Lower lobe of right lung (tissue), 2 donors: Measurements from ENCODE around the gene THRB. TPM values are rescaled to one million over a fixed set of nuclear protein-coding genes. Genes with fewer than 3 reads are reported as not detected.

Experiments used
- ATAC-seq, 2 donors: fragments of 200-7000 bp; cut with Tn5 transposase; one replicate each; pipeline ENCODE4 v1.9.1; 2020 to 2022; ENCODE audit warnings: mild to moderate bottlenecking in 2 of 2, moderate library complexity in 2 of 2
- DNase-seq: peaks from one replicate; pipeline ENCODE4 v3.0.0-alpha.2; 2020
- H3K27ac ChIP-seq: fragments of 200-600 bp; one replicate; pipeline ENCODE4 v1.8.0; 2022
- H3K27me3 ChIP-seq: fragments of 200-600 bp; one replicate; pipeline ENCODE4 v1.8.0; 2022; ENCODE audit warnings: low read depth
- H3K36me3 ChIP-seq: fragments of 200-600 bp; one replicate; pipeline ENCODE4 v1.8.0; 2022; ENCODE audit warnings: mild to moderate bottlenecking
- H3K4me1 ChIP-seq: fragments of 200-600 bp; one replicate; pipeline ENCODE4 v1.8.0; 2022
- H3K4me3 ChIP-seq: fragments of 200-600 bp; one replicate; pipeline ENCODE4 v1.8.0; 2022; ENCODE audit warnings: mild to moderate bottlenecking
- H3K9me3 ChIP-seq: fragments of 200-600 bp; one replicate; pipeline ENCODE4 v1.8.0; 2022
- intact Hi-C: fragments of 100-400 bp; cut with DNase I; formaldehyde crosslinking; loops from one replicate; pipeline ENCODE4 v1.11.0; 2022
- total RNA-seq: library from RNA; stranded (reverse); fragmentation: NEBNext Ultra II Directional; extraction: Animal tissue kit (Norgen Biotek cat#: 25700); gene quantifications from one replicate; pipeline ENCODE4 v1.2.1, GENCODE V29; 2021
- TF ChIP-seq, protein P1 (sequence below): fragments of 200-600 bp; IDR thresholded peaks from one replicate; pipeline ENCODE4 v1.8.0; 2022; ENCODE audit warnings: antibody characterized with exemption, mild to moderate bottlenecking
- donor health status: DM: no; HTN: yes; CAD: no; lungs with severe emphysema.

THRB gene
- total RNA-seq, 1 donor from 2014 or later, result 14.6 TPM

DNA sequence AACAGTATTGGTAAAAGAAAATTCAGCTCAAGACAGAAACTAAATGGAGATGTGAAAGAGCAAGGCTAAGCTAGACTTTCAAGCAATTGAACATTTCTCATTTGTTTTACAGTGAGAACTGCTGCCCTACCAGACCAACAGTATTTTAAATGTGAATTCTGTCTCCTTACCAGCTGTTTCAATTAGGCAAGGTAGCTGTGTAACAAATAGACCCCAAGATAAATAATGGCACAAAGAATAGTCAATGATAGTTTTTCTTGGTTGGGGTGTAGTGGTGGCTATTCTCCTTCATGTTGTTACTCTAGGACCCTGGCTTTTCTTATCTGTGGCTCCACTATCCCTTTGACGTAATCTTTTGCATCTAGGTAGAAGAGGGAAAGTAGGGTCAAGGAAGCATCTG, 30.4 kb upstream of the THRB start:
- Histone ChIP-seq H3K4me1 (peaks cover 11% of the 10 kb centered on the region), H3K36me3 (no peaks in the 10 kb centered on the region), H3K27ac (no peak overlapping the region), H3K4me3 (no peak overlapping the region), H3K27me3 (peaks cover 3% of the 10 kb centered on the region), H3K9me3 (no peaks in the 10 kb centered on the region)
- intact Hi-C loops, result no loop called here
- no peak for ATAC-seq
- TF ChIP-seq, protein P1, sequence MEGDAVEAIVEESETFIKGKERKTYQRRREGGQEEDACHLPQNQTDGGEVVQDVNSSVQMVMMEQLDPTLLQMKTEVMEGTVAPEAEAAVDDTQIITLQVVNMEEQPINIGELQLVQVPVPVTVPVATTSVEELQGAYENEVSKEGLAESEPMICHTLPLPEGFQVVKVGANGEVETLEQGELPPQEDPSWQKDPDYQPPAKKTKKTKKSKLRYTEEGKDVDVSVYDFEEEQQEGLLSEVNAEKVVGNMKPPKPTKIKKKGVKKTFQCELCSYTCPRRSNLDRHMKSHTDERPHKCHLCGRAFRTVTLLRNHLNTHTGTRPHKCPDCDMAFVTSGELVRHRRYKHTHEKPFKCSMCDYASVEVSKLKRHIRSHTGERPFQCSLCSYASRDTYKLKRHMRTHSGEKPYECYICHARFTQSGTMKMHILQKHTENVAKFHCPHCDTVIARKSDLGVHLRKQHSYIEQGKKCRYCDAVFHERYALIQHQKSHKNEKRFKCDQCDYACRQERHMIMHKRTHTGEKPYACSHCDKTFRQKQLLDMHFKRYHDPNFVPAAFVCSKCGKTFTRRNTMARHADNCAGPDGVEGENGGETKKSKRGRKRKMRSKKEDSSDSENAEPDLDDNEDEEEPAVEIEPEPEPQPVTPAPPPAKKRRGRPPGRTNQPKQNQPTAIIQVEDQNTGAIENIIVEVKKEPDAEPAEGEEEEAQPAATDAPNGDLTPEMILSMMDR, result no peak
- no peak for DNase-seq

DNA sequence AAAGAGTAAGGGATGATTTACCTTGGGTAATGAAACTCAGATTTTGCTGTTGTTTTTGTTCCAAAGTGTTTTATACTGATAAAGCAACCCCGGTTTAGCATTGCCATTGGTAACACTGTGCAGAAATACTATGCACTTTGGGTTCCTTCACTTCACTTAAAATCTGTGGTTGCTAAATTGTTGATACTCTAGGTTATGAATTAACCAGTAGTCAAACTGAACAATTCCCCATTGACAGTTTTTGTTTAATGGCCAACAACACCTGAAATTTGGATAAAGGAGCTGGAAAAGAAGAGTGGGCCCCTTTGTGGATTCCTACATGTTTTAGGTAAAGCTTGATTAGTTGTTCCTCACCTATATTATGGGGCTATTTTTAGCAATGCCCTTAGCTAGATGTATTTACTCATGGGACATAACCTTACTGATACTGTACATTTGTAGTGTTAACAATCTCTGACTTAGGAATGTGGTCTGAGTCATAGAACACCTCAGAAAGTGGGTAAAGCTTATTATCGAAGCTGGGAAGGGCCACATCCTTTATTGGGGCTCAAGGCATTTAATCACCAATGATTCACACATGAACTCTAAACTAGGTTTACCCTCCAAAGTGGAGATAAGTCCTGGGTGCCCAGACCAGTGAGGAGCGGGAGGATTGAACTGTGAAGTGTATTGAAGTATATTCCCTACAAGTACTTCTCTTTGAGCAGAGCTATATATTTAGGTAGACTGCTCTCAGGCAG, 29.5 kb upstream of the THRB start:
- DNase-seq (no peak), ATAC-seq (peak in 1 of 2 donors; percentile 57)
- TF ChIP-seq, protein P1, result no peak
- Histone ChIP-seq H3K36me3 (no peaks in the 10 kb centered on the region), H3K27ac (no peak overlapping the region), H3K4me1 (peaks cover 11% of the 10 kb centered on the region), H3K27me3 (peaks cover 3% of the 10 kb centered on the region), H3K9me3 (no peaks in the 10 kb centered on the region), H3K4me3 (no peak overlapping the region)
- intact Hi-C loops, result no loop called here

DNA sequence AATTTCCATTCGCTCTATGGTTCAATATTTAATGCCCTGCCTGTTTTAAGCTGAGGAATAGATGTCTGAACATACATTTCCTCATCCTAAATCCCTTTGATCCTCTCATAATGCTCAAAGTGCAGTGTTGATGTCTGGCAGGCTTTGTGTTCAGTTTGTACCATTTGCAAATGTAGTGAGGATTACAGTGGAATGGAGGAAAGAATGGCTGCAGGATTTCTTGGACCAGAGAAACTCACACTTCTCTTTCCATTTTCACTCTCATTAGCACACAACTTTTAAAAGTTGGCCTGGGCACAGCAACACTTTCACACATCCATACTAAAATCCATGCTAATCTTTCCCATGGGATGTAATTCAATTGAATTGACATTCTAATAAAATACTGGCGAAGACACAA, 28.6 kb upstream of the THRB start:
- DNase-seq (no peak), ATAC-seq (no peak)
- Histone ChIP-seq H3K36me3 (no peaks in the 10 kb centered on the region), H3K27me3 (peaks cover 3% of the 10 kb centered on the region), H3K27ac (no peak overlapping the region), H3K9me3 (no peaks in the 10 kb centered on the region), H3K4me1 (peaks cover 11% of the 10 kb centered on the region), H3K4me3 (no peak overlapping the region)
- TF ChIP-seq, protein P1, result no peak
- intact Hi-C loops, result no loop called here

DNA sequence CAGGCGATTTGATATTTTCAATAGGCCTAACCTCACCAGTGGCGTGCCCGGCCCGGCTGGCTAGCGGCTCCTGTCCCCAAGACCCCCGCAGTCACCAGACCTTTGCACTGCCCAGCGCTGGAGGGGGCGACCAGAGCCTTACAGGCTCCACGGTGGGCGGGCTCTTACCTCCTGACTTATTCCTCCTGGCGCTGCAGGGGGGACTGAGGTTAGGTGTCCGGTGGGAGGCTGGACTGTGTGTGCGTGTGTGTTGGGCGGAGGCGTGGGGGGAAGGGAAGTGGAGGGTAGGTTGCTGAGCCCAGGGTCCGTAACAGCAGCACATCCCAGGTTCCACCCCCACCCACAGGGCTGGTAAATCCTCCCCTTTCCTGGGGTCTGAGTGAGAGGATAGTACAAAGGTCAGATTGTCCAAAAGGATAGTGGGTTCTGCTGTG, 27.5 kb upstream of the THRB start:
- H3K36me3 ChIP-seq, result no peaks in the 10 kb centered on the region
- H3K4me1 ChIP-seq, result peaks cover 11% of the 10 kb centered on the region
- H3K4me3 ChIP-seq, result peak overlapping the region; percentile 76
- TF ChIP-seq, protein P1, result no peak
- no peaks in the 10 kb centered on the region for H3K9me3 ChIP-seq
- peaks cover 3% of the 10 kb centered on the region for H3K27me3 ChIP-seq
- intact Hi-C loops, result no loop called here
- ATAC-seq, result peak in 1 of 2 donors; percentile 2
- H3K27ac ChIP-seq, result peak overlapping the region; percentile 84
- no peak for DNase-seq

DNA sequence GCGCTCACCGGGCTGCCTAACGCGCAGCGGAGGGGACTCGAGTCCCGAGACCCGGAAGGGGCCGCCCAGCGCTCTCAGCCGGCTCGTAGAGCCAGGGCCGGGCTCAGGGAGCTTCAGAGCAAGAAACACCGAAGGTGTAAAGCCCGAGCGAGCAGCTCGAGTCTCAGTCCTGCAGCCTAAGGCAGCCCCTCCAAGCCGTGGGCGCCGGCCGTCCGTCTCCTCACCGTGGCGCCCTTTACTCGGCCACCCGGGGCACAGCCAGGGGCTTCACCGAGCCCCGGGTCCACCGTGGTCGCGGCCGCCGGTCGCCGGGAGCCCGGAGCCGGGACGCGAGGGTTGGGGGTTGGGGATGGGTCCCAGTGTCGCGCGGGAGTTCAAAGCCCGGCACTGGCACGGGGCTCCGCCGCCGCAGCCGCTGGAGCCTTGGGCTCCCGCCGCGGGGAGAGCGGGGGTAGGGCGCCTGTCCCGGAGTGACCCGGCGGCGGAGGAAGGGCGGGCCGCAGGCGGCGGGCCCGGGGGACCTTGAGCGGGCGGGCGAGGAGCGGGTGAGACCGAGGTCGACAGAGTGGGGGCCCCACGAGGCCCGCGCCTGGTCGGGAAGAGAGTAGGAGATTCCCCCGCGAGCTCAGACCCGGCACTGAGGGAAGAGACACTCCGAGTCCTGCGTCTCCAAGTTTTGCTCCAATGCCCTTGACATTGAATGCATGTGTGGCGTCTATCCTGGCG, 26.9 kb upstream of the THRB start:
- Histone ChIP-seq H3K4me1 (peaks cover 11% of the 10 kb centered on the region), H3K27me3 (peaks cover 3% of the 10 kb centered on the region), H3K4me3 (peak overlapping the region; percentile 76), H3K36me3 (no peaks in the 10 kb centered on the region), H3K27ac (peak overlapping the region; percentile 84), H3K9me3 (no peaks in the 10 kb centered on the region)
- DNase-seq, result peak; percentile 74
- TF ChIP-seq, protein P1, result no peak
- intact Hi-C loops, result no loop called here
- peak; percentile 89 to 91 for ATAC-seq
